NCI-H128 (cell line): Measurements from ENCODE around the gene RBM23.

Source experiments
- DNase-seq: peaks from one replicate; lab custom pipeline; 2025; ENCODE audit not compliant: unreplicated experiment; lab: John Stamatoyannopoulos, UW

The RBM23 gene

DNA sequence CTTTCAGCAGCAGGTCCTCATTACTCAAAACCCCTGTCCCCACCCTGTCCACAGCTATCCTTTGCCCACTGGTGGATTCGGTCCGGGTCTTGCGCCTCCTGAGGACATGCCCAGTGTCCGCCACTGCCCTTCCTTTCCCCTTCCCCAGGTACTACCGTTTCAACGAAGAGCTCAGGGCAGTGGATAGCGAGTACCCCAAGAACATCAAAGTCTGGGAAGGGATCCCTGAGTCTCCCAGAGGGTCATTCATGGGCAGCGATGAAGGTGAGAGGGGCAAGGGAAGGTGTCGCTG, 73.9 kb downstream of the RBM23 start:
- DNase-seq = no peak

DNA sequence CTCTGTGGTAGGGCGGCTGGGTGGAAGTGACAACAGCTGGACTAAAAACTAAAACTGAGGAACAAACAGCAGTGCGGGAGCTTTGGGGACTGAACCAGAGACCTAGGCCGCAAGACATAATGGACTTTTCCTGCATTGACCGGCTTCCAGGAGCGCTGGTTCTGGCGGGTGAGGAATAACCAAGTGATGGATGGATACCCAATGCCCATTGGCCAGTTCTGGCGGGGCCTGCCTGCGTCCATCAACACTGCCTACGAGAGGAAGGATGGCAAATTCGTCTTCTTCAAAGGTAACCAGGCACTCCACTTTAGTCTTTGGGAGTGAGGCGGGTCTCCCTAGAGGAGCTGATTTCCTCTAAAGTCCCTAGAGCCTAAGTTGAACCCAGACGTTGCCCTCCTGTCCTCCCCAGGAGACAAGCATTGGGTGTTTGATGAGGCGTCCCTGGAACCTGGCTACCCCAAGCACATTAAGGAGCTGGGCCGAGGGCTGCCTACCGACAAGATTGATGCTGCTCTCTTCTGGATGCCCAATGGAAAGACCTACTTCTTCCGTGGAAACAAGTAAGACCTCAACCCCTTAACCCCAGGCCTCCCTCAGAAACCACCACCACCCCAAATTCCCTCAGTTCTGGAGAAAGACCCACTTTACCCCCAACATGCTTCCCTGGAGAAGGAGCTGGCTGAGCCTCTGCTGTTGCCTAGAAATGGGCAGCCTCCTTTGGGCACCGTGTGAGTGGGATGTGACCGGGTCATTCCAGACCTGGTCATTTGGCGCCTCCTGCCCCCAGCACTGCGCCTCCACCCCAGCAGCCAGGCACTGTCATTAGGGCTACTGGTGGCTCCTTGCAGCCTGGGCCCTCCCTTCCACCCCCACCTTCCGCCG, 74.5 kb downstream of the RBM23 start:
- no peak for DNase-seq
